SK-N-SH treated with all-trans-retinoic acid at 6 μM for 48 hours (cell line): ENCODE measurements around the gene YLPM1.

Experiments
- ATAC-seq: fragments of 200-7000 bp; cut with Tn5 transposase; 3 replicates; pipeline ENCODE4 v1.9.1; 2020; ENCODE audit warnings: mild to moderate bottlenecking, moderate library complexity
- ARNTL ChIP-seq: fragments of 450-650 bp; formaldehyde crosslinking; IDR thresholded peaks from 2 replicates; pipeline ENCODE4 v1.5.0; 2020; ENCODE audit warnings: low read depth, mild to moderate bottlenecking, moderate library complexity, borderline replicate concordance
- BACH2 ChIP-seq: fragments of 250-450 bp; sonication (Bioruptor Pico); IDR thresholded peaks from 2 replicates; pipeline ENCODE4 v1.9.0; 2021; ENCODE audit warnings: mild to moderate bottlenecking, borderline replicate concordance
- CREB5 ChIP-seq: fragments of 250-450 bp; sonication (Bioruptor Pico); IDR thresholded peaks from 2 replicates; pipeline ENCODE4 v1.5.1; 2020; ENCODE audit warnings: low read depth, mild to moderate bottlenecking, moderate library complexity
- CSDC2 ChIP-seq: fragments of 250-450 bp; sonication (Bioruptor Pico); IDR thresholded peaks from 2 replicates; pipeline ENCODE4 v1.5.0; 2020; ENCODE audit warnings: mild to moderate bottlenecking, moderate library complexity
- CSRNP3 ChIP-seq: fragments of 250-450 bp; sonication (Bioruptor Pico); IDR thresholded peaks from 2 replicates; pipeline ENCODE4 v1.5.1; 2021; ENCODE audit warnings: mild to moderate bottlenecking, moderate library complexity
- ESRRG ChIP-seq: fragments of 250-450 bp; sonication (Bioruptor Pico); IDR thresholded peaks from 2 replicates; pipeline ENCODE4 v1.6.1; 2021; ENCODE audit warnings: mild to moderate bottlenecking
- GLIS3 ChIP-seq: fragments of 250-450 bp; sonication (Bioruptor Pico); IDR thresholded peaks from 2 replicates; pipeline ENCODE4 v1.5.0; 2020; ENCODE audit warnings: mild to moderate bottlenecking, moderate library complexity
- ISL1 ChIP-seq: fragments of 250-450 bp; sonication (Bioruptor Pico); IDR thresholded peaks from 2 replicates; pipeline ENCODE4 v2.1.2; 2022; ENCODE audit warnings: mild to moderate bottlenecking, moderate library complexity
- OSR1 ChIP-seq: fragments of 250-450 bp; sonication (Bioruptor Pico); IDR thresholded peaks from 2 replicates; pipeline ENCODE4 v1.8.0; 2022; ENCODE audit warnings: moderate library complexity, mild to moderate bottlenecking, inconsistent platforms
- PATZ1 ChIP-seq: fragments of 250-450 bp; sonication (Bioruptor Pico); IDR thresholded peaks from 2 replicates; pipeline ENCODE4 v1.8.0; 2020; ENCODE audit warnings: mild to moderate bottlenecking, moderate library complexity, borderline replicate concordance
- PPARA ChIP-seq: fragments of 250-450 bp; sonication (Bioruptor Pico); IDR thresholded peaks from 2 replicates; pipeline ENCODE4 v1.5.0; 2020; ENCODE audit warnings: mild to moderate bottlenecking, borderline replicate concordance
- RARB ChIP-seq: fragments of 250-450 bp; sonication (Bioruptor Pico); IDR thresholded peaks from 2 replicates; pipeline ENCODE4 v1.8.0; 2021; ENCODE audit warnings: mild to moderate bottlenecking, moderate library complexity
- SNAI2 ChIP-seq: fragments of 250-450 bp; sonication (Bioruptor Pico); IDR thresholded peaks from 2 replicates; pipeline ENCODE4 v1.5.0; 2020; ENCODE audit warnings: mild to moderate bottlenecking, moderate library complexity
- TCF4 ChIP-seq: fragments of 250-450 bp; sonication (Bioruptor Pico); IDR thresholded peaks from 2 replicates; pipeline ENCODE4 v1.8.0; 2021; ENCODE audit warnings: mild to moderate bottlenecking, moderate library complexity, borderline replicate concordance
- TSHZ2 ChIP-seq: fragments of 250-450 bp; sonication (Bioruptor Pico); IDR thresholded peaks from 2 replicates; pipeline ENCODE4 v1.5.0; 2020; ENCODE audit warnings: mild to moderate bottlenecking, moderate library complexity
- ZC3H10 ChIP-seq: fragments of 250-450 bp; sonication (Bioruptor Pico); IDR thresholded peaks from 2 replicates; pipeline ENCODE4 v1.5.1; 2021; ENCODE audit warnings: mild to moderate bottlenecking, moderate library complexity
- ZFP3 ChIP-seq: fragments of 250-450 bp; sonication (Bioruptor Pico); IDR thresholded peaks from 2 replicates; pipeline ENCODE4 v1.5.0; 2020; ENCODE audit warnings: mild to moderate bottlenecking, moderate library complexity
- ZNF565 ChIP-seq: fragments of 450-650 bp; formaldehyde crosslinking; conservative IDR thresholded peaks from 2 replicates; pipeline ENCODE4 v1.5.0; 2020; ENCODE audit warnings: low read depth, mild to moderate bottlenecking, moderate library complexity
- ZNF70 ChIP-seq: fragments of 450-650 bp; formaldehyde crosslinking; IDR thresholded peaks from 2 replicates; pipeline ENCODE4 v1.5.0; 2020; ENCODE audit warnings: mild to moderate bottlenecking, moderate library complexity
- ZNF8 ChIP-seq: fragments of 450-650 bp; formaldehyde crosslinking; IDR thresholded peaks from 2 replicates; pipeline ENCODE4 v1.5.0; 2020; ENCODE audit warnings: mild to moderate bottlenecking, moderate library complexity
- TF ChIP-seq, protein P1 (sequence below): fragments of 250-450 bp; sonication (Bioruptor Pico); IDR thresholded peaks from 2 replicates; pipeline ENCODE4 v1.8.0; 2021; ENCODE audit warnings: low read depth, mild to moderate bottlenecking, moderate library complexity, borderline replicate concordance

Gene YLPM1

DNA sequence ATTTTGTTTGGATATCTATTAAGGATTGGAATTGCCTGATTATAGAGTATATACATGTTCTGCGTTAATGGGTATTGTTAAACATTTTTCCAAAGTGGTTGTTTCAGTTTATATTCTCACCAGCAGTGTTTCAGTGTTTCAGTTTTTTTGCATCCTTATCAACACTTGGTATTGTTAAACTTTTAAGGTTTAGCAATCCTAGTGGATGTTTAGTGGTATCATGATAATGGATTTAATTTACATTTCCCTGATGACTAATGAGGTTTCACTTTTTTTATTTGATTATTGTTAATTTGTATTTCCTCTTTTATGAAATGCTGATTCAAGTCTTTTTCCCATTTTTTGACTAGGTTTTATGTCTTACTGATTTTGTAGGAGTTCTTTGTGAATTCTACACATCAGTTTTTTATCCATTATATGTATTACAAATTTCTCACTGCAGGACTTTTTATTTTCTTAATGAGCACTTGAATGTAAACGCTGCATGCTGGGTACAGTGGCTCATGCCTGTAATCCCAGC, 23.7 kb downstream of the YLPM1 start:
- TF ChIP-seq ISL1 (CRISPR knock-in tag) (no peak), ZFP3 (CRISPR knock-in tag) (no peak), PATZ1 (CRISPR knock-in tag) (no peak), CREB5 (no peak), CSDC2 (CRISPR knock-in tag) (no peak), BACH2 (no peak), OSR1 (CRISPR knock-in tag) (no peak), ZNF8 (no peak), ARNTL (CRISPR knock-in tag) (no peak), ESRRG (CRISPR knock-in tag) (no peak), TCF4 (CRISPR knock-in tag) (no peak), ZNF70 (no peak)
- TF ChIP-seq, all 23 proteins: peak for 0
- ATAC-seq = no peak

DNA sequence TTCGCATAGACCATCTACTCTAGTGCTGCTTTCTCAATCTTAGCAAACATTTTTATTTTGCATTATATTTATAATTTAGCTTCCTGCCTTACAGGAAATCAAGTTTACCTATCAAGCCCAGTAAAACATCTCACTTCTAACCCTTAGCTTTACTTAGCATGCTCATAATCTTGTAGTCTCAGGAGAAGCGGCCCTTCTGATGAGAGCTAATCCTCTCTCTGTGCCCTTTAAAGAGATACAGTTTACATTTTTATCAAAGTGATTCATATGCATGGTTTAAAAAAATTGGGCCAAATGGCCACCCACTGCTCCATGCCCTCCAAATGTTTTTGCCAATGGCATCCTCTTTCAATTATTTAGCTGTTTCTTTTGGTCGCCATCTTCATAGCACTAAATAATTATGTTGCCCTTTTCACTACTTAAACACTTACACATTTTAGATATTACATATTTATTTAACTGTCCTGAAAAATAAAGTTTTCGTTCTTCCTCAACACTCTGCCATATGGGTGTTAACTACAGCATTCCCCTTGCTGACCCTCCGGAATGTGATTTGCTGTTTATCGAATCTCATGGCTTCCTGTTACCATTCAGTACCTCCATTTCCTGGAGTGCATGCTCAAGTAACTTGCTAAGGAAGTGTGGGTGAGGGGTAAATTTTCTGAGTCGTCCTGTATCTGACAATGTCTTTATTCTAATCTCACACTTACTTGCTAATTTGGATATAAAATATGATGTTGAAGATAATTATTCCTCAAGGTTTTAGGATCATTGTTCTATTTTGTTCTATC, 29.3 kb downstream of the YLPM1 start:
- no peak for ATAC-seq
- TF ChIP-seq CREB5 (no peak), BACH2 (no peak), SNAI2 (CRISPR knock-in tag) (no peak), TCF4 (CRISPR knock-in tag) (no peak), ZNF565 (CRISPR knock-in tag) (no peak), ISL1 (CRISPR knock-in tag) (no peak)

DNA sequence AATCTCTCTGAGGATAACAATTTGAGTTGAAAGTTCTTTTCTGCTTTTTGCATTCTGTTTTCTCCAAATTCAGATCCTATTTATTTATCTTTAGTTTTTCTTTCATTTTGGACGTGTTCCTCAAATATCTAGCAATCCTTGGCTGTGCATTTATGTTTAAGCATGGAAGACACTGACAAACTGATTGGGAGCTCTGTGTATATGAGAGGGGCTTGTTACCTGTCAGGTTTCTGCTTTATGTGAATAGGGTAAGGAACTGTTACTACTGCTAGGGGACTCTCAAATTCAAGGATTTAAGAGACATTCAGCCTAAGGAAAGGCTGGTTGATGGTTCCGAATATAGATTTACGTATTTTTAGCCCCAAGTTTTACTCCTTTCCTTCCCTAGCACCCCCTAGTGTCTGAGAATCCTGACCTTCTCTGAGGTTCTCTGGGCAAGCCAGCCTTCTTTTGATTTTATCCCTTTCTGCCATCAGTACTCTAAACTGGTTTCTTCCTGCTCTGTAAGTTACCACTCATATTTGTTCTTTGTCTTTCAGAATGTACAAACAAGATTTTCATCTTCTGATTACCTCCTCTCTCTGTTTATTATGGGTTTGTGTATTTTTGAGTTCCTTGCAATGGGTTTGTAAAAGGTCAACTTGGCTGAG, 30.5 kb downstream of the YLPM1 start:
- no peak for TF ChIP-seq BACH2
- no peak for TF ChIP-seq ZFP3 (CRISPR knock-in tag)
- no peak for TF ChIP-seq CSRNP3
- TF ChIP-seq ZNF565 (CRISPR knock-in tag) = no peak
- TF ChIP-seq, protein P1, sequence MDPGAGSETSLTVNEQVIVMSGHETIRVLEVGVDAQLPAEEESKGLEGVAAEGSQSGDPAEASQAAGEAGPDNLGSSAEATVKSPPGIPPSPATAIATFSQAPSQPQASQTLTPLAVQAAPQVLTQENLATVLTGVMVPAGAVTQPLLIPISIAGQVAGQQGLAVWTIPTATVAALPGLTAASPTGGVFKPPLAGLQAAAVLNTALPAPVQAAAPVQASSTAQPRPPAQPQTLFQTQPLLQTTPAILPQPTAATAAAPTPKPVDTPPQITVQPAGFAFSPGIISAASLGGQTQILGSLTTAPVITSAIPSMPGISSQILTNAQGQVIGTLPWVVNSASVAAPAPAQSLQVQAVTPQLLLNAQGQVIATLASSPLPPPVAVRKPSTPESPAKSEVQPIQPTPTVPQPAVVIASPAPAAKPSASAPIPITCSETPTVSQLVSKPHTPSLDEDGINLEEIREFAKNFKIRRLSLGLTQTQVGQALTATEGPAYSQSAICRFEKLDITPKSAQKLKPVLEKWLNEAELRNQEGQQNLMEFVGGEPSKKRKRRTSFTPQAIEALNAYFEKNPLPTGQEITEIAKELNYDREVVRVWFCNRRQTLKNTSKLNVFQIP (CRISPR knock-in tag) = no peak
- no peak for TF ChIP-seq TSHZ2 (CRISPR knock-in tag)
- no peak for TF ChIP-seq ZNF8
- TF ChIP-seq RARB = no peak
- no peak for TF ChIP-seq TCF4 (CRISPR knock-in tag)
- TF ChIP-seq ISL1 (CRISPR knock-in tag) = no peak
- no peak for TF ChIP-seq ZC3H10
- TF ChIP-seq PPARA (CRISPR knock-in tag) = no peak
- no peak for TF ChIP-seq ZNF70
- no peak for TF ChIP-seq GLIS3 (CRISPR knock-in tag)
- no peak for TF ChIP-seq ARNTL (CRISPR knock-in tag)
- no peak for TF ChIP-seq PATZ1 (CRISPR knock-in tag)
- TF ChIP-seq, all 23 proteins: peak for 0
- peak; percentile 45 for ATAC-seq
